IPS-18c (cell line): ENCODE results near the gene GRAMD2A.

Experiments
- H3K4me3 ChIP-seq: 2 replicates; pipeline ENCODE4 v1.7.0; 2013; ENCODE audit warnings: low read depth, mild to moderate bottlenecking, low read length, moderate library complexity; ENCODE audit not compliant: insufficient read depth
- H3K9me3 ChIP-seq: one replicate; pipeline ENCODE4 v1.6.1; 2013; ENCODE audit warnings: mild to moderate bottlenecking, low read length, moderate library complexity; ENCODE audit not compliant: control insufficient read depth, insufficient read depth

GRAMD2A gene

DNA sequence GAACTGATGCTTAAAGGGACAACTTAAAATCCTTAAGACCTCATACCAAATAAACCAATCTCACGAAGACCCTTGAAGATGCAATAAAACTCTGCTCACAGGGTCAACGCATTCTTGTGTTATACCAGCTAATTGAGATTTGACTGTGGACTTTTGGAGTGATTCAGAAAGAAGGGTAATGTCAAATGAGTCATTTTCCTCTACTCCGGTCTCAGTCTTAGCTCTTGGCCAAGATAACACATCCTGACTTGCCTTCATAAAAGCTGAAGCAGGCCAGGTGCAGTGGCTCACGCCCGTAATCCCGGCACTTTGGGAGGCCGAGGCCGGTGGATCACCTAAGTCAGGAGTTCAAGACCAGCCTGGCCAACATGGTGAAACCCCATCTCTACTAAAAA, 29.6 kb upstream of the GRAMD2A start:
- H3K4me3 ChIP-seq, result peak overlapping the region; percentile 20; the same call in 1 of the 2 replicates
- H3K9me3 ChIP-seq, result peaks cover 4% of the 10 kb centered on the region

DNA sequence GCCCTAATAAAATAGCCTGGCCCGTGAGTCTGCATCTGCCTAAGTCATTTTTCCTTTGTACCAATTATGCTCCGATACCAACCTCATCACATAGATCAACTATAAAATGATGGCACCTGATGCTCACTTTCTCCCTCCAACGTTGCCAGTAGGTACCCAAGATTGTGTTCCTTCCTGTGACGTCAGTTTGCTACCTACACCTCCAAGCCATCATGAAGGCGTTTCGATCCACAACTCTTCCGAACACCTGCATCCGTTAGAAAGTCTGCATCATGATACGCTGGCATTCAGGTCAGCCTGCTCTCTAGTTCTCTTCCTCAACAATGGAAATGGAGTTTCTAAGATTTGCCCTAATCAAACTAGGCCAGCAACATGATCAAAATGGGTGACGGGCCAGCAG, 25.7 kb upstream of the GRAMD2A start:
- H3K4me3 ChIP-seq, result no peak overlapping the region

DNA sequence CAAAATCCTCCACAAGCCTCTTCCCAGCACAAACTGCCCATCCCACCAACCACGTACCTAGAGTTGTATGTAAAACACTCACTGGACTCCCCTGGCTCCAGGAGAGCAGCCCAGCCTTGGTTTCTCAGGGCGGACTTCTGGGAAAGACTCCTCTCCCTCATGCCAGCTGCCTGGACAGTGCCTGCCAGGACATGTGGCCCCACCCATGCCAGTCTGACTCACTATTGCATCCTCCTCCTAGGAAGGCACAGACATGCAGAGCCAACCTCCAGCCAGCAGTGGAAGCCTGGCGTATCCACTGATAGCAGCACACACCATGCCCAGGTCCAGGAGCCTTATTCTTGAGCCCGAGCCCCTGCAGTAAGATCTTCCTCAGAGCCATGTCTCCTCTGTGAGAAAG, 24.8 kb upstream of the GRAMD2A start:
- no peak overlapping the region for H3K4me3 ChIP-seq
- H3K9me3 ChIP-seq, result peaks cover 2% of the 10 kb centered on the region

More for the DNA sequence above, 25.7 kb upstream of the GRAMD2A start:
- peaks cover 2% of the 10 kb centered on the region for H3K9me3 ChIP-seq

DNA sequence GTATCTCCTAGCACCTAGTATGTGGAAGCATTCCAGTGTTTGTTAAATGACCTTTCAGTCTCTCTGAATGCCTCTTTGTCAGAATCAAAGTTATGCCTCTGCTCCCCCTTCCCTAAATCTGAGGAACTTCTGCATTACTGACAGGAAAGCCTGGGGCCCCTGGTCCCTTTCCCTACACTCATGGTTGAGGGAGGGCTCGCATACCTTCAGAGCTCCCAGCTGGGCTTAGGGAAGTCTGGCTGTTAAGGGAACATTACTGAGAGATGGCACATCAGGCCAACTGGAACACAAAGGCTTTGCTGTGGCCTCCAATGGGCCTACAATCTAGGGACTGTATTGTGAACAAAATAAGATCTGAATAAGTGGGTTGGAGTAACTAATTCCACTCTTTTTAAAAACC, 23.1 kb upstream of the GRAMD2A start:
- H3K4me3 ChIP-seq, result no peak overlapping the region

DNA sequence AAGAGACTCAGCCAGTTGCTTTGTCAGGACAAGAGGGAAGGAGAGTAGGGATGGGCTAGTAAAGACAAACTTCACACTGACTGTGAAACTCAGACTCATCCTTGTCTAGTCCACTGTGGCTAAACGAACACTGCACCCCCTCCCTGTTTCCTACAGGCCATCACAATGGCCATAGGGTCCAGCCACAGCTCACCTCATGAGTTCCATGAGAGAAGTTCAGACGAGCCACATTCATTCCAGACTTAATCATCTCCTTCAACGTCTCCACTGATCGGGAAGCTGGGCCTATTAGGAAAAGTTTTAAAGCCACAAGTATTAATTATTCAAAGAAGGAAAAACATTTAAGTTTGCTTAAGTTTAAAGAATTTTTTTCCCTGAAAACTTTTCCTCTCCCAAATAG, 19.6 kb upstream of the GRAMD2A start:
- H3K9me3 ChIP-seq, result peaks cover 2% of the 10 kb centered on the region
- H3K4me3 ChIP-seq, result no peak overlapping the region

More for the DNA sequence above, 23.1 kb upstream of the GRAMD2A start:
- peaks cover 2% of the 10 kb centered on the region for H3K9me3 ChIP-seq

DNA sequence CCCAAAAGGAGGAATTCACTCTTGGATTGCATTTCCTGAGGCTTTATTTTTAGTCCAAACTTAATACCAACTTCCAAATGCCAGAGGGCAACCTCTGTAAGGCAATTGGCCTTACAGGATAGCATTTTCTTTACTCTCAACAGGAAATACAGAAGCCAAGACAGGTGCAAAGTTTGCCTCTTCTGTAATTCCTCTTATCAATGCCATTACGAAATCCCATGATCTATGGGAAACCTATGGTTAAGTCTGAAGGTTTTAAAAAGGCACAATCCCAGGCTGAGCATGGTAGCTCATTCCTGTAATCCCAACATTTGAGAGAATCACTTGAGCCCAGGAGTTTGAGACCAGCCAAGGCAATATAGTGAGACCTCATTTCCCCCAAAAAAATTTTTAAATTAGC, 18.5 kb upstream of the GRAMD2A start:
- no peak overlapping the region for H3K4me3 ChIP-seq
- peaks cover 2% of the 10 kb centered on the region for H3K9me3 ChIP-seq

DNA sequence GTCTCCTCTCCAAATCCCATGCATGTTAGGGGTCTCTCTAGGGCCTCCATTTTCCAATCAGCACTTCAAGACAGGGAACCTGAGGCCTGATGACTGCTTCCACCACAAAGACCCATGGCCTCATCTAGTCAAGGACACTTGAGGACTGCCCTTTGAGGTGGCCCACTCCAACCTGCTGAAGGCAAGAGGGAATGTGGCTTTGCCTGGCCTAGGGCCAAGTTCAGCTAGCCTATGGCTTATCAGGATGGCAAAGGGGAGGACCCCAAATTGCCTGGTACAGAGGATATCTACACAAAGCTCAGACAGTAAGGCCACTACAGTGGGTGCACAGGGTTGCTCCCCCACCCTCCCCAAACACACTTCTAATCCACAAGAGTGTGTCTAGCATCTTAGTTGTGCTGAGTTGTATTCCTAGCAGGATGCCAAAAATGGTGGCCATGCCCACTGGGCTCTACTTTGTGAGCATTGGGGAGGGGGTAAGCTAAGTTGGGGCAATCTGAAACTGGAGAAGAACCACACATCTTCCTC, 10.0 kb upstream of the GRAMD2A start:
- H3K4me3 ChIP-seq, result no peak overlapping the region
- no peaks in the 10 kb centered on the region for H3K9me3 ChIP-seq

DNA sequence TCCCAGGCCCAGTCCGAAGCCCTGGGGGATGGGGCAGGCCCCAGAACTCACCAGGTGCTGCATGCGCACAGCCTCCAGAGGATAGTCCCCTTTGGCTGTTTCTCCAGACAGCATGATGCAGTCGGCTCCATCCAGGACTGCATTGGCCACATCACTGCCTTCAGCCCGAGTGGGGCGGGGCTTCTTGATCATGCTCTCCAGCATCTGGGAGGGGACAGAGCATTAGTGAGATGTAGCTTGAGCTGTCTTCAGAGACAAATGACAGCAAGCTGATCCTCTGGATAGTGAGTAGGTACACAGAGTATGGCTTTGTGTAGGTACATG, 9.1 kb upstream of the GRAMD2A start:
- no peak overlapping the region for H3K4me3 ChIP-seq
- H3K9me3 ChIP-seq, result no peaks in the 10 kb centered on the region

DNA sequence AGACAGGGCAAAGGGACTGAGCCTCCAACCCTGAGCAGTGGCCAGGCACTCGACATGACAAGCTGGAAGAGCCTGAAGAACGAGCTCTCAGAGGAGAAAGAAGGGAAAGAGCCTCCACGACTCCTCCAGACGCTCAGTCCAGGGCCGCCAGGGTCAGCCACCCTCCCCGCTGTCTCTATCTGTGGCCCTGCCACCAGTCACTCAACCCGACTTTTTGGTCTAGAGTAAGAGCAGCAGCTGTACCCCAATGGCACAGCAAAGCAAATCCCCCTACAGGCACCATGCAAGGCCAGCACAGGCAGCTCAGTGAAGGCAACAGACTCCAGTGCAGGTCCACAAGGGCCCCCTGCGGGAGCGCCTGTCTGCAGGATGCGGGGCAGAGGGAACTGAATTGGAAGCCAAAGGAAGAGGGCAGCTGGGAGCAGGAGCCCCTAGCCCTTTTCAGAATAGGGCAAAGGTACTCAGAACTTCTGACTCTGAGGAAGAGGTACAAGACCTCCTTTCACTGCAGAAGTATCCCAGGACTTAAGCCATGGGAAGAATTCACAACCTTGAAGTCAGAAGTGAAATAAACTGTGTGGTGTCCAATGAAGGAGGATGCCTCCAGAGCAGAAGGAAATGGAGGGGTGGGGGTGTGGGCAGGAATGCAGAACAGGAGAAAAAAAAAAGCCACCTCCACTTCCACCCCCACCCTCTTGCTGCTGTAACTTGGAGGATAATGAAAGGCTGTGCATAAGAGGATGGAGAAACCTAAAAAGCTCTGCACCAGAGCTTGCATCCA, 8.5 kb upstream of the GRAMD2A start:
- no peak overlapping the region for H3K4me3 ChIP-seq
- no peaks in the 10 kb centered on the region for H3K9me3 ChIP-seq

DNA sequence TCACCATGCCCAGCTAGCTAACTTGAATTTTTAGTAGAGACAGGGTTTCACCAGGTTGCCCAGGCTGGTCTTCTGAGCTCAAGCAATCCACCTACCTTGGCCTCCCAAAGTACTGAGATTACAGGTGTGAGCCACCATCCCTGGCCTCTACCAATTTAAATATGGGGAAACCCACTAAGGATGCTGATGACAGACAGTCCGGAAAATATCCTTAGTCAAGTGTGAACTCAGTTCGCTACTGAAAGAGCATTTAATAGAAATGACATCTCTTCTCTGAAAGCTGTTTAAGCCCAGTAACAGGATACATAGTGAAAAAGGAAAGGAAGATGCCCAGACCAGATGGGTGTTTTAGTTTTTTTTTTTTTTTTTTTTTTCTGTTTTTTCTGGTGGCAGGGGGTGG, 7.7 kb upstream of the GRAMD2A start:
- no peaks in the 10 kb centered on the region for H3K9me3 ChIP-seq
- H3K4me3 ChIP-seq, result no peak overlapping the region

DNA sequence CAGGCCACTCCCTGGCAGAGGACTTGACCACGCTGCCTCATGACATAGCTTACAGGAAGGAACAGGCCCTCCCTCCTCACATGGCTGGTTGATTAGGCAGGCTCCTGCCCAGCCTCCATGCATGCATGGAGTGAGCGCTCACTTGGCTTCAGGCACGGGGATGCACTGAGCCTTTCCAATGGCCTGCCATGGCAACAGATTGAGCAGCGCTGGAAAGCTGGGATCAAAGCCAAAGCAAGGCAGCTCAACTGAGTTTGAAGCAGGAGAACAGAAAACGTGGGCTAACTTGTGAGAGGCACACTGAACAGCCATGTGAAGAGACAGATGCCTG, 5.9 kb upstream of the GRAMD2A start:
- no peak overlapping the region for H3K4me3 ChIP-seq
- no peaks in the 10 kb centered on the region for H3K9me3 ChIP-seq

DNA sequence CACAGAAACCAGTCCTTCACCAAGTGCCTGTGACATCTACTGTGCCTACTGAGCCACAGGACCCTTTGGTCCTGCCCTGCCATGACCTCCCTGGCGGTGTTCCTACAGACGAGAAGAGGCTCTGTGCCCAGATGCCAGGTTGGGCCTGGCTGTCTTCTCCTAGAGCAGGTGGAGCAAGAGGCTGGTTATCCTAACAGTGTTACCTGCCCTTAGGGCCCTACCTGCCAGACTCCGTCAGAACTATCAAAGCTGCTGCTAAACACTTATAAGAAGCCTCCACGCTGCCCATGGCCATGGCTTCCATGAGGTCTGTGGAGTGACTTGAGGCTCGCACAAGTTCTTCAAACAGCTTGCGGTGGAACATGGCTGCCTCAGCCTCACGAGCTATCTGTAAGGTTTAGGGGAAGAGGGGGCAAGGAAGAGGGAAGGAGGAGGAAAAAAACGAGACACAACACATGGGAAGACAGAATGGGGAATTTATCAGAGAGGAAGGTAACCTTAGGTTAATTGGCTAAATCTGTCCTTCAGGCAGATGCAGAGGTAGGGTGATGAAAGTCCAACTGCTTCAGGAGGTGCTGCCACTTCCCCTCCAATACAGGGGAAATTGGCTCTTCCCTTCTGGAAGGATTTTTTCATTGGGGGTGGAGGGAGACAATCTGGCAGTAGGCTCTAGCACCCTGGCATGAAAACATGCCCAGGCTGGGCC, 5.4 kb upstream of the GRAMD2A start:
- Histone ChIP-seq H3K4me3 (no peak overlapping the region), H3K9me3 (no peaks in the 10 kb centered on the region)

DNA sequence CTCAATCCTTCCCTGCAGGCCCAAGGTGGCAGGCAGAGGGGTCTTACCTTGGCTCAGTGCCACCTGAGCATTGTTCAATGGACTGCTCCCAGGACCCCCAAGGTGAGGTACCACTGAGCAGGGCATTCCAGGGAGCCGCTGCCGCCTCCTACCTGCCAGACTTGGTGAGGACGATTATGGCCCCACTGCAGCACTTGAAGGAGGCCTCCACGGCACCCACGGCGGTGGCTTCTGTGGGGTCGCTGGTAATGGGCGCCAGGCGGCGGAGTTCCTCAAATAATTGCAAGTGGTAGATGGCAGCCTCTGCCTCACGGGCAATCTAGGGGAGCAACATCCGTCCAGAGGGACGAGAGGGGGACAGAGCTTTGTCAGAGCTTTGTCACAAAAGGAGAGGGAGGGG, 4.7 kb upstream of the GRAMD2A start:
- Histone ChIP-seq H3K9me3 (no peaks in the 10 kb centered on the region), H3K4me3 (no peak overlapping the region)

DNA sequence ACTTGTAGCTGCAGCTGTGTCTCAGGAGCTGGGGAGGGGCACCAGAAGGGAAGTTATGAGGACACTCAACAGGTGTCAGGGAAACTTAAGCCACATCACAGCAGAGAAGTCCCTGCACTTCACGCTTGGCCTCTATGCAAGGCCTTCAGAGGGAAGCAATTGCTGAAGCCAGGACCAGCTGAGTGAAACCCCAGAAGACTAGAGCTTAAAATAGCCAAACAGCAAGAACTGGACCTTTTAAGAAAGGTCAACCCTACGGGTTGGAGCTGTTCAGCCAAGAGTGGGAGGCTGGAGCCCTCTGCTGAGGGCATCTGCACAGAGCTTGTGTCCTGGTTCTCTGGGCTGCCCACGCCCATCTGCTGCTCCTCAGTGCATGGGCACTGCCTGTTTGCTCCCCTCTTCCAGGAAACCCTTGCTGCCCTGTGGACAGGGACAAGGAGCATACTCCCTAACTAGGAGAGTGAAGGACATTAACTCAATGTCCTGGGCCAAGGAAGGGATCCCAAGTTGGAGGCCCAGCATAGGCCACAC, 3.9 kb upstream of the GRAMD2A start:
- Histone ChIP-seq H3K9me3 (no peaks in the 10 kb centered on the region), H3K4me3 (no peak overlapping the region)

DNA sequence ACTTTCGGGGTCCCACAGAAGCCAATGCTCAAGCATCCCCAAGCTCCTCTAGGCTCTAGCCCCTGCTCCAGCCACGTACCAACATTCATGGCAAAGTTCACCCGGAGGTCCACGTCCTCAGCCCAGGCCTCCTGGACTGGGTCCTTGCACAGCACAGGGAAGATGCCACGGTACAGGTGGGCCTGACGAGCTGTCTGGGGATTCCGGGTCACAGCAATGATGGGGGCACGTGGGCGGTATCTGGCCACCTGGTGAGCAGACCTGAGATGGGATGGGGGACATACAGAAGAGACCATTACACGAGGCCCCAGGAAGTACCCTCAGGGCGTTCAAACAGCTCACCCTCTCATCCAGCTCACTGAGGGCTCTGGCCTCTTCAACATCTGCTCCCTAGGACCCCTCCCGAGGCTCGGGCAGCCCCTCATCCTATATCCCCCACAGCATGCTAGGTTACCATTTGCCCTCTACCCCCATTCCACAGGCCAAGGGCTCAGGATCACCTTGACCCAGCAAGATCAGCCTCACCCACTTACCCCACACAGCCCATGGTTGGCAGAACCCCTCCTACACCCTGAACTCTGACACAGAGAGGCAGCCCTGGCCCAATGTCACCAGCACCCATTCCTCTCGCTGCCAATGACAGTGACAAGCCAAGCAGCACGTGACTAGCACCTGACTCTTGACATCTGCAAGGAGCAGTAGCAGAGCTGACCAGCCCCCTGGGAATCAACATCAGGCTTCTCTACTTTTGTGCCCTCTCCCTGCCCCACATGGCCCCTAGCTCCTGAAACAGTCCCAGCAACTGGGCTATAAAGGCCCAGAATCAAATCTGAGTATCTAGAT, 3.0 kb upstream of the GRAMD2A start:
- H3K9me3 ChIP-seq, result no peaks in the 10 kb centered on the region

DNA sequence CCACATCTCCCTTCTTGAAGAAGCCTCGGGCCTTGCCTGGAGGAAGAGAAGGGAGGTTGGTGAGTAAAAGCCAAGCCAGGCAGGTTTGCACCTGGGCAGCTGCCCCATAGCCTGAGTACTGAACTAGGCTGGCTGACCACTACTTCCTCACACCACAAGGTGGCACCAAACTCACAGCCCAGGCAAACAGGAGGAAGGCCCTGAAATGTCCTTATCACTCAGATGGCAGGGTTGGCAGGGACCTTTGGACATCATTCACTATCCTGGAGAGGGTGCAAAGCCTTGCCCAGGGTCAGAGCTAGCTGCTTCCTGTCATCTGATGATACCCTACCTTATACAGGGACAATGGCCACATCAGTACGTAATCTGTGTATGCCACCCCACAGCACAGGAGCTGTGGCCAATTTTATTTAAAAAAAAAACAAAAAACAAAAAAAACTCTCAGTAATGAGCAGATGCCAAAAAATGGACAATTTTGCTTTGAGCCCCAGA, 2.2 kb upstream of the GRAMD2A start:
- Histone ChIP-seq H3K9me3 (no peaks in the 10 kb centered on the region), H3K4me3 (no peak overlapping the region)

More for the DNA sequence above, 3.0 kb upstream of the GRAMD2A start:
- H3K4me3 ChIP-seq, result no peak overlapping the region

DNA sequence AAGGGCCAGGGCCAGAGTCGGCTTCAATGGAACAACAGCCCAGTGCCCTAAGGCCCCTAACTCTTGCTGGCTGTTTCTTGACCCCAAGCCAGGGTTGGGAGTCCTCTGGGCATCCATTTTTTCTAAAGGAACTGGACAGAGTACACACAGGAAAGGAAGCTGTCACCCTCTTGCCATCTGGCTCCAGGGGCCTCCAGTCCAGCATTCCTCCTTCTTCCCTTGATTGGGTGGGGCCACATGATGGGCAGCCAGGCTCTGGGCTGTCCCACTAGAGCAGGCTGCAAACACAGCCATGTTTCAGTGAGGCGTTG, 1.6 kb upstream of the GRAMD2A start:
- H3K4me3 ChIP-seq, result no peak overlapping the region
- no peaks in the 10 kb centered on the region for H3K9me3 ChIP-seq
